Measurements from ENCODE around the gene ADAM12. TPM values are rescaled to one million over a fixed set of nuclear protein-coding genes. Genes with fewer than 3 reads are reported as not detected.
"Not testable (repeated sequence)": the region's sequence is repeated elsewhere in the genome, so short reads cannot be mapped to it uniquely, and the experiment has no call there.

The ADAM12 gene
- total and polyA plus RNA-seq, 9 of the 15 experiments (the other 6 are each of a cell fraction or from before 2014, with no cell fraction given) = not detected

DNA sequence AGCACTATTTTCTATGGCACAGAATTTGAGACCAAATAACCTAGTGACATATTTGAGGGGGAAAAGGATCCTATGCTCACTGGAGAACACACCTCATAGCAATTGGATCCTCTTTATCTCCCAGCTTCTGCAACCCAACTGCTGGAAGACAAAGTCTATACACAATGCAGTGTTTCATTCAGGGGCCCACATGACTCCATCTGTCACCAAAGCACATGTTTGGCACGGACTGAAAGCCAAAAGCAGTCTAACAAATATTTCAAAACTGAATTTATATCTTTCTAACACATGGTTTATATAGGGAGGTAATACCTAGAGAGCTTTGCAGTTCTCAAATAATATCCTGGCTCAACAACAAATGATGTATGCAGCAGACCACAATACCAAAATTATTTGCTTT, 39.2 kb downstream of the ADAM12 start:
- WGBS (ENCODE audit: insufficient coverage, low coverage, missing lambda C conversion rate) = 0% methylated on average over 1 of the region's 1 CpG
- in situ Hi-C loops (cut with MboI) (no loop called here), intact Hi-C loops (cut with micrococcal nuclease) (no loop called here)
- DNase-seq (ENCODE audit: extremely low read depth in 1 of 4, low spot score in 3 of 4) = no peak
- no peak overlapping the region for H3K9ac ChIP-seq (ENCODE audit: insufficient read depth in 1 of 2, low read depth in 2 of 2, low read length in 2 of 2)
- no peak overlapping the region for H3K4me3 ChIP-seq
- H4K20me1 ChIP-seq (replicated peaks; ENCODE audit: control insufficient read depth, insufficient read depth, low read length) = no peaks in the 10 kb centered on the region
- POLR2A ChIA-PET = no interaction called here
- ATAC-seq = no peak
- no peaks in the 10 kb centered on the region for H3K4me1 ChIP-seq (replicated peaks in 1 of 2; ENCODE audit: control insufficient read depth in 2 of 2, insufficient read depth in 2 of 2, low read length in 2 of 2)
- H3K27me3 ChIP-seq (ENCODE audit: control insufficient read depth in 2 of 2, insufficient read depth in 2 of 2, low read length in 2 of 2) = no peaks in the 10 kb centered on the region
- TF ChIP-seq SP1 (CRISPR knock-in tag; IDR thresholded peaks at IDR 0.05) = no peak
- no peak for TF ChIP-seq SMARCA5 (IDR thresholded peaks at IDR 0.05)
- TF ChIP-seq, protein P1, sequence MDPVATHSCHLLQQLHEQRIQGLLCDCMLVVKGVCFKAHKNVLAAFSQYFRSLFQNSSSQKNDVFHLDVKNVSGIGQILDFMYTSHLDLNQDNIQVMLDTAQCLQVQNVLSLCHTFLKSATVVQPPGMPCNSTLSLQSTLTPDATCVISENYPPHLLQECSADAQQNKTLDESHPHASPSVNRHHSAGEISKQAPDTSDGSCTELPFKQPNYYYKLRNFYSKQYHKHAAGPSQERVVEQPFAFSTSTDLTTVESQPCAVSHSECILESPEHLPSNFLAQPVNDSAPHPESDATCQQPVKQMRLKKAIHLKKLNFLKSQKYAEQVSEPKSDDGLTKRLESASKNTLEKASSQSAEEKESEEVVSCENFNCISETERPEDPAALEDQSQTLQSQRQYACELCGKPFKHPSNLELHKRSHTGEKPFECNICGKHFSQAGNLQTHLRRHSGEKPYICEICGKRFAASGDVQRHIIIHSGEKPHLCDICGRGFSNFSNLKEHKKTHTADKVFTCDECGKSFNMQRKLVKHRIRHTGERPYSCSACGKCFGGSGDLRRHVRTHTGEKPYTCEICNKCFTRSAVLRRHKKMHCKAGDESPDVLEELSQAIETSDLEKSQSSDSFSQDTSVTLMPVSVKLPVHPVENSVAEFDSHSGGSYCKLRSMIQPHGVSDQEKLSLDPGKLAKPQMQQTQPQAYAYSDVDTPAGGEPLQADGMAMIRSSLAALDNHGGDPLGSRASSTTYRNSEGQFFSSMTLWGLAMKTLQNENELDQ (CRISPR knock-in tag; IDR thresholded peaks at IDR 0.05; ENCODE audit: borderline replicate concordance) = no peak
- TF ChIP-seq ZNF644 (tag; IDR thresholded peaks at IDR 0.05; ENCODE audit: low read depth) = no peak
- no peaks in the 10 kb centered on the region for H3K36me3 ChIP-seq (ENCODE audit: control insufficient read depth, insufficient read depth, low read length)
- H3K9me1 ChIP-seq (ENCODE audit: control insufficient read depth, insufficient read depth, low read length) = no peaks in the 10 kb centered on the region
- no TSS peak for BruUV-seq (replicated peaks)
- no peak overlapping the region for H3K27ac ChIP-seq (ENCODE audit: extremely low read depth, low read depth, low read length)
- H3K4me2 ChIP-seq (ENCODE audit: insufficient read depth, low read length) = no peak overlapping the region
- H3K79me2 ChIP-seq (ENCODE audit: control insufficient read depth, insufficient read depth, low read length) = no peaks in the 10 kb centered on the region
- no peak overlapping the region for H2AFZ ChIP-seq (ENCODE audit: low read depth, low read length)
- FAIRE-seq = no peak
- CTCF ChIA-PET (ENCODE audit: low intra/inter-chr PET ratio) = no interaction called here
- H3K9me3 ChIP-seq (replicated peaks; ENCODE audit: control insufficient read depth, insufficient read depth, low read depth, low read length) = no peaks in the 10 kb centered on the region

DNA sequence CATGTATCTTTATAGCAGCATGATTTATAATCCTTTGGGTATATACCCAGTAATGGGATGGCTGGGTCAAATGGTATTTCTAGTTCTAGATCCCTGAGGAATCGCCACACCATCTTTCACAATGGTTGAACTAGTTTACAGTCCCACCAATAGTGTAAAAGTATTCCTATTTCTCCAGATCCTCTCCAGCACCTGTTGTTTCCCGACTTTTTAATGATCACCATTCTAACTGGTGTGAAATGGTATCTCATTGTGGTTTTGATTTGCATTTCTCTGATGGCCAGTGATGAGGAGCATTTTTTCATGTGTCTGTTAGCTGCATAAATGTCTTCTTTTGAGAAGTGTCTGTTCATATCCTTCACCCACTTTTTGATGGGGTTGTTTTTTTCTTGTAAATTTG, 44.8 kb downstream of the ADAM12 start:
- H3K4me2 ChIP-seq (ENCODE audit: insufficient read depth, low read length); H3K9ac ChIP-seq (ENCODE audit: insufficient read depth in 1 of 2, low read depth in 2 of 2, low read length in 2 of 2); ATAC-seq; H2AFZ ChIP-seq (ENCODE audit: low read depth, low read length); DNase-seq (ENCODE audit: extremely low read depth in 1 of 4, low spot score in 3 of 4); intact Hi-C loops (cut with micrococcal nuclease); CTCF ChIA-PET (ENCODE audit: low intra/inter-chr PET ratio); H3K79me2 ChIP-seq (ENCODE audit: control insufficient read depth, insufficient read depth, low read length); H3K4me3 ChIP-seq; H4K20me1 ChIP-seq (replicated peaks; ENCODE audit: control insufficient read depth, insufficient read depth, low read length); H3K27me3 ChIP-seq (ENCODE audit: control insufficient read depth in 2 of 2, insufficient read depth in 2 of 2, low read length in 2 of 2); H3K9me3 ChIP-seq (replicated peaks; ENCODE audit: control insufficient read depth, insufficient read depth, low read depth, low read length); POLR2A ChIA-PET; BruUV-seq (replicated peaks); in situ Hi-C loops (cut with MboI); H3K4me1 ChIP-seq (replicated peaks in 1 of 2; ENCODE audit: control insufficient read depth in 2 of 2, insufficient read depth in 2 of 2, low read length in 2 of 2); H3K27ac ChIP-seq (ENCODE audit: extremely low read depth, low read depth, low read length); H3K36me3 ChIP-seq (ENCODE audit: control insufficient read depth, insufficient read depth, low read length); H3K9me1 ChIP-seq (ENCODE audit: control insufficient read depth, insufficient read depth, low read length); FAIRE-seq: not testable (repeated sequence)
- WGBS (ENCODE audit: insufficient coverage, low coverage, missing lambda C conversion rate) = 0% methylated on average over 1 of the region's 2 CpGs

Measured in K562 (cell line).